HepG2 (cell line): Measurements from ENCODE around the gene PDSS2. TPM values are rescaled to one million over a fixed set of nuclear protein-coding genes. Genes with fewer than 3 reads are reported as not detected.
A peak's percentile ranks its signal among the peaks of the same experiment; 100 is the strongest.

Source experiments
- ATAC-seq: fragments of 200-7000 bp; cut with Tn5 transposase; 3 replicates; pipeline ENCODE4 v1.9.1; 2020; ENCODE audit warnings: mild to moderate bottlenecking, moderate library complexity
- BruUV-seq: library from RNA; stranded (reverse); fragments of 400-500 nt; replicated peaks from 2 replicates; lab custom pipeline; 2021; lab: Mats Ljungman, UMichigan
- CTCF ChIA-PET: fragments of 300-600 bp; formaldehyde crosslinking; extraction: SDS; loops from one replicate; lab custom pipeline; 2021; ENCODE audit warnings: low total read pairs, inconsistent platforms, low intra/inter-chr PET ratio; lab: Yijun Ruan, JAX
- POLR2A ChIA-PET: fragments of 350-600 bp; sonication (Branson Sonifier 250); formaldehyde crosslinking; loops from one replicate; lab custom pipeline; 2020; ENCODE audit warnings: antibody characterized with exemption, inconsistent platforms; lab: Yijun Ruan, JAX
- DNase-seq: peaks from one replicate; pipeline ENCODE4 v3.0.0-alpha.2; 2015; ENCODE audit warnings: low spot score
- FAIRE-seq: peaks from 3 replicates; lab custom pipeline; 2011; peaks lifted over from hg19 to GRCh38; lab: Jason Lieb, UNC
- H2AFZ ChIP-seq: one replicate; pipeline ENCODE4 v1.6.1; 2011; ENCODE audit warnings: low read length, inconsistent platforms
- H3K27ac ChIP-seq: fragments of 300-600 bp; 3 replicates; pipeline ENCODE4 v1.8.0; 2011; ENCODE audit warnings: mixed run types, mild to moderate bottlenecking, mixed read lengths, low read length, inconsistent platforms; ENCODE audit not compliant: insufficient read depth; ENCODE audit errors: extremely low read length
- H3K27me3 ChIP-seq, 2 experiments: fragments of 200-600 bp in 1 of 2; 2 replicates in 1 of 2; 3 replicates in 1 of 2; pipeline versions ENCODE4 v1.6.0 to v1.8.0; 2011; ENCODE audit warnings: low read length in 2 of 2, mild to moderate bottlenecking in 2 of 2, moderate library complexity in 2 of 2, inconsistent platforms in 1 of 2; ENCODE audit not compliant: insufficient read depth in 2 of 2, control insufficient read depth in 1 of 2
- H3K36me3 ChIP-seq, 2 experiments: fragments of 200-600 bp in 1 of 2; replicated peaks in 1 of 2; 2 replicates in 1 of 2; 3 replicates in 1 of 2; pipeline versions ENCODE4 v1.5.1 to v1.8.0; 2011; ENCODE audit warnings: low read length in 2 of 2, inconsistent platforms in 1 of 2; ENCODE audit not compliant: insufficient read depth in 2 of 2, control insufficient read depth in 1 of 2
- H3K4me1 ChIP-seq: 2 replicates; pipeline ENCODE4 v1.5.1; 2012; ENCODE audit warnings: low read length, inconsistent platforms; ENCODE audit not compliant: insufficient read depth
- H3K4me2 ChIP-seq: 2 replicates; pipeline ENCODE4 v1.6.0; 2011; ENCODE audit warnings: low read depth, low read length, inconsistent platforms
- H3K4me3 ChIP-seq, 3 experiments: fragments of 200-600 bp in 1 of 3; sonication (generic), shearing (Covaris generic) in 1 of 3; replicated peaks in 1 of 3; 2 replicates each; pipeline ENCODE4 v1.5.1; 2011 to 2016; ENCODE audit warnings: low read length in 3 of 3, inconsistent platforms in 2 of 3, low read depth in 2 of 3, mild to moderate bottlenecking in 2 of 3, control low read depth in 1 of 3, mixed read lengths in 1 of 3; ENCODE audit not compliant: insufficient read depth in 1 of 3
- H3K79me2 ChIP-seq: one replicate; pipeline ENCODE4 v1.6.1; 2011; ENCODE audit warnings: low read length, inconsistent platforms; ENCODE audit not compliant: insufficient read depth
- H3K9ac ChIP-seq: 2 replicates; pipeline ENCODE4 v1.6.0; 2011; ENCODE audit warnings: mild to moderate bottlenecking, low read depth, low read length, inconsistent platforms; ENCODE audit not compliant: insufficient read depth
- H3K9me3 ChIP-seq: 2 replicates; pipeline ENCODE4 v1.5.1; 2012; ENCODE audit warnings: mild to moderate bottlenecking, low read length
- H4K20me1 ChIP-seq: 2 replicates; pipeline ENCODE4 v1.6.0; 2011; ENCODE audit warnings: inconsistent platforms, mild to moderate bottlenecking, low read length, moderate library complexity; ENCODE audit not compliant: insufficient read depth
- CHD4 ChIP-seq: fragments of 200-600 bp; sonication (generic); IDR thresholded peaks from 2 replicates; pipeline ENCODE4 v1.7.0; 2017; ENCODE audit warnings: mild to moderate bottlenecking, low read length, borderline replicate concordance
- CTCF ChIP-seq: sonication (generic); formaldehyde crosslinking; IDR thresholded peaks from 2 replicates; pipeline ENCODE4 v1.5.0; 2020; ENCODE audit warnings: mild to moderate bottlenecking, missing genetic modification reagents, moderate library complexity
- ELF1 ChIP-seq: sonication (generic); formaldehyde crosslinking; IDR thresholded peaks from 2 replicates; pipeline ENCODE4 v1.4.0; 2020; ENCODE audit warnings: missing genetic modification reagents
- ELF3 ChIP-seq: IDR thresholded peaks from 2 replicates; pipeline ENCODE4 v1.6.1; 2016; ENCODE audit warnings: missing genetic modification reagents, missing compliant biosample characterization
- RAD21 ChIP-seq: fragments of 450-650 bp; formaldehyde crosslinking; IDR thresholded peaks from 2 replicates; pipeline ENCODE4 v1.5.0; 2020; ENCODE audit warnings: mild to moderate bottlenecking
- RXRB ChIP-seq: IDR thresholded peaks from 2 replicates; pipeline ENCODE4 v1.6.1; 2016; ENCODE audit warnings: borderline replicate concordance, missing genetic modification reagents, missing compliant biosample characterization
- SAP130 ChIP-seq: IDR thresholded peaks from 2 replicates; pipeline ENCODE4 v1.6.1; 2016; ENCODE audit warnings: low read depth
- SMC3 ChIP-seq: IDR thresholded peaks from 2 replicates; pipeline ENCODE4 v1.6.1; 2011; ENCODE audit warnings: low read length, improper control_type of control experiment
- STAG1 ChIP-seq: sonication (generic); formaldehyde crosslinking; IDR thresholded peaks from 2 replicates; pipeline ENCODE4 v1.4.0; 2020; ENCODE audit warnings: missing genetic modification reagents
- XRCC5 ChIP-seq: fragments of 200-400 bp; formaldehyde crosslinking; optimal IDR thresholded peaks from 2 replicates; pipeline ENCODE3; 2017; ENCODE audit warnings: mild to moderate bottlenecking, low read length
- ZNF274 ChIP-seq: sonication (generic); formaldehyde crosslinking; IDR thresholded peaks from 2 replicates; pipeline ENCODE4 v1.5.1; 2020; ENCODE audit warnings: mild to moderate bottlenecking, missing genetic modification reagents
- ZSCAN29 ChIP-seq: sonication (generic); formaldehyde crosslinking; conservative IDR thresholded peaks from 2 replicates; pipeline ENCODE4 v1.4.0; 2020; ENCODE audit warnings: mild to moderate bottlenecking, missing genetic modification reagents
- WGBS: methylation state at CpG from one replicate; pipeline ENCODE4 v1.1.6; 2017; ENCODE audit warnings: low lambda C conversion rate; 5-methylcytosine and 5-hydroxymethylcytosine counted together
- in situ Hi-C: cut with HindIII; loops from 2 replicates; pipeline ENCODE4 v1.10.0; 2017; ENCODE audit warnings: low pct_unique_long_range_greater_than_20kb; ENCODE audit not compliant: extremely low pct_ligation_motif_present
- intact Hi-C: fragments of 100-400 bp; cut with micrococcal nuclease; formaldehyde crosslinking; loops from one replicate; pipeline ENCODE4 v1.10.0; 2022; ENCODE audit not compliant: unreplicated experiment
- polyA plus RNA-seq, 8 experiments: library from polyadenylated mRNA; depleted of rRNA in 3 of 8; stranded (reverse) in 7 of 8; unstranded in 1 of 8; fragments of >200 nt; fragmentation: Illumina TruSeq in 4 of 8; extraction: Trizol in 4 of 8; gene quantifications; 2 replicates each; pipeline versions ENCODE4 v1.2.1 to v1.2.3, GENCODE V29; 2011 to 2016; ENCODE audit warnings: low read depth in 4 of 8, missing spikeins in 1 of 8, mixed read lengths in 1 of 8; ENCODE audit not compliant: insufficient read depth in 1 of 8
- total RNA-seq, 5 experiments: library from RNA; depleted of rRNA; stranded (reverse); fragments of >200 nt; fragmentation: Illumina TruSeq; extraction: Trizol; gene quantifications; 2 replicates each; pipeline ENCODE4 v1.2.3, GENCODE V29; 2016; ENCODE audit warnings: low read depth in 1 of 5

Gene PDSS2
- total and polyA plus RNA-seq, 2 of the 13 experiments (the other 11 are each of a cell fraction or from before 2014, with no cell fraction given) = 16.2 to 17.0 TPM

DNA sequence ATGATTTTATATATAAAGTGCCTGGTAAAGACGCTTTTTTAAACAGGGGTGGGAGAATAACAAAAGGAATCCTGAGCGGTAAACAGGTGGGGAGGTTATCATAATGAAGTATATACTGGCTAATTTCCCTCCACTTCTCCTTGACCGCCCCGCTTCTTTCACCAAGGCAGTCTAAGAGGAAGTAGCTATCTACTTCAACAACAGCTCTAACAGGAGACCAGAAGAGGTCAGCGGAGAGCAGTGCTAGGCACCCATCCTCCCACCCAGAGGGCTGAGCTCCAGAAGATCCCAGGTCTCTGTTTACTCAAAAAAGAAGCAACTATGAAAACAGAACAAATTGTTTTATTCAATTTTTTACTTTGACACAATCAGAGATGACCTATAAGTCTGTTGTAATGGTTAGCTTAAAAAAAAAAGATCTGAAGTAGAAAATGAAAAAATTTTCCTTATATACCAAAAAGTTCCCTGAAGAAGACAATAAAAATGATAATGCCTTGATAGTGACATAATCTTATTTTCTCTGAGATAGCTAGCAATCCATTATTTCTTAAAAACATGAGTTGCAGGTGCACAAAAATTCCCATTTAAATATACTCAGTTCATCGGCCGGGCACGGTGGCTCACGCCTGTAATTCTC, 141.1 kb downstream of the PDSS2 start:
- H3K4me2 ChIP-seq = no peak overlapping the region
- peak; percentile 92 for TF ChIP-seq ELF3
- no peak for TF ChIP-seq CHD4
- peak; percentile 78 for TF ChIP-seq SMC3
- TF ChIP-seq ELF1 (CRISPR knock-in tag) = 0 out of 2 replicates have a peak, but pooled peaks have one; percentile 19
- TF ChIP-seq XRCC5 = peak; percentile 24
- no peak for TF ChIP-seq ZNF274 (CRISPR knock-in tag)
- TF ChIP-seq STAG1 (CRISPR knock-in tag) = peak; percentile 79
- TF ChIP-seq CTCF = peak; percentile 82
- peak; percentile 37; the same call in 1 of the 2 replicates for TF ChIP-seq SAP130 (CRISPR knock-in tag)
- 0 out of 2 replicates have a peak, but pooled peaks have one; percentile 17 for TF ChIP-seq RXRB (CRISPR knock-in tag)
- TF ChIP-seq RAD21 (CRISPR knock-in tag) = peak; percentile 54
- TF ChIP-seq ZSCAN29 (CRISPR knock-in tag) = no peak
- no peaks in the 10 kb centered on the region for H3K27me3 ChIP-seq
- 87% methylated on average over 9 of the region's 9 CpGs for WGBS
- H3K36me3 ChIP-seq = no peaks in the 10 kb centered on the region
- ChIA-PET POLR2A (interaction anchor here (0.7 to 1.1 kb wide), 3 partner anchors 14 to 141 kb away, joined by 3 to 6 read pairs (median 3); partner anchors contain the start of gene PDSS2), CTCF (interaction anchor here (1.3 kb wide), 1 partner anchor 387 kb away, joined by 3 read pairs; no protein-coding TSS in a partner anchor)
- intact Hi-C loops = loop anchor here (1.0 to 10.0 kb wide), 6 partner anchors 44 to 357 kb away; partner anchors contain the start of genes PDSS2 and SOBP
- peak; percentile 78 for FAIRE-seq
- H3K9me3 ChIP-seq = no peaks in the 10 kb centered on the region
- DNase-seq = peak; percentile 44
- in situ Hi-C loops = loop anchor here (10.0 kb wide), 1 partner anchor 137 kb away; the partner anchor contains the start of gene PDSS2
- BruUV-seq = no TSS peak
- peak; percentile 93 for ATAC-seq
- no peak overlapping the region for H3K4me3 ChIP-seq
- no peaks in the 10 kb centered on the region for H3K79me2 ChIP-seq
- H4K20me1 ChIP-seq = no peaks in the 10 kb centered on the region
- H3K27ac ChIP-seq = no peak overlapping the region
- H2AFZ ChIP-seq = no peak overlapping the region
- H3K9ac ChIP-seq = no peak overlapping the region
- peaks cover 22% of the 10 kb centered on the region for H3K4me1 ChIP-seq
